GM19372 (cell line): Measurements from ENCODE around the gene MBLAC1.

Experiments
- ATAC-seq: cut with Tn5 transposase; IDR thresholded peaks from one replicate; pipeline ENCODE4 v1.9.1; 2021; ENCODE audit warnings: mild to moderate bottlenecking, low read depth, moderate library complexity; ENCODE audit not compliant: unreplicated experiment

MBLAC1 gene

GRCh38 chr7:100166970-100167911, 40.5 kb downstream of the MBLAC1 start:
- ATAC-seq: no peak

DNA sequence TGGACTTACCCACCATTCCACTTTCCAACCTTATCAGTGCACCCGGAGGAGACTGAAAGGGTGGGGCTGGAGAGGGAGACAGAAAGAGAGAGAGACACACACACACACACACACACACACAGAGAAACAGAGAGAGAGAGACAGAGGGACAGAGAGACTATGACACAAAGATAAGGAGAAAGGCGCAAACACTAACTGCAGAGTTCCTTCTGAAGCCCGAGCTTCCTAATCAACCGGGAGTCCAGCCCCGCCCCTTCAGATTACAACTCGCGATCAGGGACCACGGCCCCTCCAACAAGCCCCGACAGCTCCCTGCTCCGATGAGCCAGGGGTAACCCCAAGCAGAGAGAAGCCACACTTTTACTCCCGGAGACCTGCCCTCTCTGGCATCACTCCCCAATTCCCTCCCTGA, 41.2 kb downstream of the MBLAC1 start:
- no peak for ATAC-seq

GRCh38 chr7:100169147-100169850, 42.5 kb downstream of the MBLAC1 start:
- no peak for ATAC-seq

DNA sequence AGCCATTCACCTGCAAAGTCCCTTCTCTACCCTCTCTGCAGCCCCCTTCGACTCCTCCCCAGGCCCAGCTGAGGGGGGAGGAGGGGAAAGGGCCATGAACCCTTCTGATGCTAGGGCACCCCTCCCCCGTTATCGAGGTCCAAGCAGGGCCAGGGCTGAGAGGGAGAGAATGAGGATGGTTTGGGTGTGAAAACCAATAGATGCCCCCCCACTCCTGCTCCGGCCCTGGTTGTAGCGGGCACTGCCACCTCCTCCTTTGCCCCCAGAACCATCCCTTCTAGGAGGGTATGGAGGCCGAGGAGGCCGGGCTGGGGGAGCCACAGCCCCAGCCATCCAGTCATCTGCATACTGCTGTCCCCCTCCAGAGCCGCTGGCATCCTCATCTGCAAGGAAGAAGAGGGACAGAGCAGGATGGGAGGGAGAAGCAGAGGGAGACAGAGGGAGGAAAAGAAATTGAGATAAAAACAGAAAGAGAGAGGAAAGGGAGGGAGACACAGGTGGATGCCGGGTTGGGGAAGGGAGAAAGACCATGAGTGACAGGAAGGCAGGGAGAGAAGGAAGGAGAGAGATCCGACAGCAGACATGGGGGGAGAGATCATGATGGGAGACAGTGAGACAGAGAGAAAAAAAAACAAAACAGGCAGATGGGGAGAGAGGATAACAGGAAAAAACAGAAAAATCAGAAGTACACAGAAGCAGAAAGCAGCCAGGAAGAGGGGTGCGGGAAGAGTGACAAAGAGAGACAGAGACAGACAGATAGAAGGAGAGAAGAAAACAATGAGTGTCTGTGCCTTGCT, 43.5 kb downstream of the MBLAC1 start:
- no peak for ATAC-seq

DNA sequence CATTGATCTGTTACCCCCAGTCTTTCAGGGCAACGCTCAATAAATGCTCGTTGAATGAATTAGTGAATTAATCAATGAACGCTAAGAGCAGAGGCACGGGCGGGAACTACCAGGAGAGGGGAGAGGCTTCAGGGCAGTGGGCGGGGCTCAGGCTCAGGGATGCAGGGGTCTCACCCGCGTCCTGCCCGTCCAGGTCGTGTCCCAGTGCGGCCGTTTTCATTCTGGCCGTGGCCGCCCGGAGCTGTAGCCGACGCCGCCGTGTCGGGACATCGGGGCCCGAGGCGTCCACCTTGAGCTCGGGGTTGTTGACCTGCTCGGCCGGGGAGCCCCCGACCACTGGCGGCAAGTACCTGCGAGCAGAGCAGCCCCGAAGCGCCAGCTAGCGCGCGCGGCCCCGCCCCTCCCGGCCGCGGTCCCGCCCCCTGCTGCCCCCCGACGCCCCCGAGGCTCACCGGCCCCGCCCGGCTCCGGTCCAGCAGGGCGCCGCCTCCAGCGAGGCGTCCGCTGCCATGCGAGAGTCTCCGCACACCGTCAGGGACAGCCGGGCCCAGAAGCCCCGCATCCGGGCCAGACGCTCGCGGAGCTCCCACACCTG, 44.4 kb downstream of the MBLAC1 start:
- no peak for ATAC-seq

- ATAC-seq: no peak
Observed at GRCh38 chr7:100171840-100172239, 45.1 kb downstream of the MBLAC1 start.

DNA sequence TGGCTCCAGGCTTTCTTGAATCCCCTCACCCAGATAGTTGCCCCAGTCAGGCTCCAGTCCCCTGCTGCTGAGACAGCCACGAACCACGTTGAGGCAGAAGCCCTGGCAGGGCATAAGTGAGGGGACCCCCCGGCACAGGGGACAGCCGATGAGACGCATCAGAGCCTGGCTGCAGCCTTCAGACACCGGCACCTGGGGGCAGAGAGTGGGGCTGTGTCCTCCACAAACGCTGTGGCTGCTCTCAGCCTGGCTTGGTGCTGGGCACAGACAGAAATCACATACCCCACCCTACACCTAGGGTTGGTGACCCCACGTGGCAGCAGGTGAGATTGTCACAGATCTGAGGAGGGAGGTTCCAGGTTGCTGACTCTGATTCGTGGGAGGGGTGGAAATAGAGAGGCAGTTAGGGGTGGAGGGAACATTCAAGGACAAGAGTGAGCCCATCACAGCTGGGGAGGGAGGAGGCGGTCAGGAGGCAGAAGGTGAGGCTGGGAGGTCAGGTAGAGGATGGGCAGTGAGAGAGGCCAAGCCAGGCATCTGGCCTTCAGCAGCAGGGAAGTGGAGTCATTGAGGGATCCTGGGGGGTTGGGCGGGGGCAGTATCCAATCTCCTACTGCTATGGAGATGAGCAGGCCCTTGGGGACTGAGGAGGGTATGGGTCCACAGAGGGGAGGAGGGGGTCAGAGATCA, 47.2 kb downstream of the MBLAC1 start:
- no peak for ATAC-seq

DNA sequence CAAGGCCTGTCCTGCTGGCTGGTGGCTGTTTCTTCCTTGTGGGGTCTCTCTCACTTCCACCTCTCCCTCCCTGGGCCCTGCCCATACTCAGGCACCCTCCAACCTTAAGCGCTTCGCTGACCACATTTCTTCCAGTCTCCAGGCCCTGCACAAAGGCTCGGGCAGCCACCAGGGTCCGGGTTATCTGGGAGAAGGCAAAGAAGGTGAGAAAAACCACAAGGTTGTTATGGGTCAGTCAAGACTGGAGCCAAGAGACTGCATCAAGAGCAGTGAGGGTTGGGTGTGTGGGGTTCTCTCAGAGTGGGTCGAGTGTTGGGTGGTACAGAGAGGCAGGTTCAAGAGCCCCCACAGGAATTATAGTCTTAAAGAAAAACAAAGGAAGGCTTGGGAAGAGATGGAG, 47.8 kb downstream of the MBLAC1 start:
- ATAC-seq: no peak

DNA sequence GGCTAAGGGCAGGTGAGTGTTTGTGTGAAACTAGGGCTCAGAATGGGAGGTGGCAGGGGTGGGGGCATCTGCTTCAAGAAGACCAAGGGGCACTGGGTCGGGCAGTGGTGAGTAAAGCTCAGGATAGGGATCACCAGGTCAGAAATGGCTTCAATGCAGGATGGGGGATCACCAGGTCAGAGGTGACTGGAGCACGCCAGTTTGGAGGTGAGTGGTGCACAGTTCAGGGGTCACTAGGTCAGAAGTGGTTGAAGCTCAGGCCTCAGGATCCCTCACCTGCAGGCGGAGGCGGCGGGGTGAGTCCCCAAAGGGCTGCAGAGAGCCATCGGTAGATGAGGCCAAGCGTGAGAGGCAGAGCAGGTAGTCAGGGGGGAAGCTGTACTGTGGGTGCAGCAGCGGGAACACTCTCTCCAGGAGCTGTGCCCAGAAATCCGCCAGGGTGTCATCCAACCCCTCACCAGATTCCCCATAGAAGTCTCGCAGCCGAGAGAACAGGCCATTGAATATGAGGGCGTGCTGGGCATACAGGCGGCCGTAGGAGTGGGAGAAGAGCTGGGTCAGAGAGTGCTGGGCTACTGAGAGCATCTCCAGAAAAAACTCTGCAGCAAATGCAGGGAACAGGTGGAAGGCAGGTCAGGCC, 48.6 kb downstream of the MBLAC1 start:
- ATAC-seq: no peak

GRCh38 chr7:100176096-100177044, 49.6 kb downstream of the MBLAC1 start:
- ATAC-seq: no peak

DNA sequence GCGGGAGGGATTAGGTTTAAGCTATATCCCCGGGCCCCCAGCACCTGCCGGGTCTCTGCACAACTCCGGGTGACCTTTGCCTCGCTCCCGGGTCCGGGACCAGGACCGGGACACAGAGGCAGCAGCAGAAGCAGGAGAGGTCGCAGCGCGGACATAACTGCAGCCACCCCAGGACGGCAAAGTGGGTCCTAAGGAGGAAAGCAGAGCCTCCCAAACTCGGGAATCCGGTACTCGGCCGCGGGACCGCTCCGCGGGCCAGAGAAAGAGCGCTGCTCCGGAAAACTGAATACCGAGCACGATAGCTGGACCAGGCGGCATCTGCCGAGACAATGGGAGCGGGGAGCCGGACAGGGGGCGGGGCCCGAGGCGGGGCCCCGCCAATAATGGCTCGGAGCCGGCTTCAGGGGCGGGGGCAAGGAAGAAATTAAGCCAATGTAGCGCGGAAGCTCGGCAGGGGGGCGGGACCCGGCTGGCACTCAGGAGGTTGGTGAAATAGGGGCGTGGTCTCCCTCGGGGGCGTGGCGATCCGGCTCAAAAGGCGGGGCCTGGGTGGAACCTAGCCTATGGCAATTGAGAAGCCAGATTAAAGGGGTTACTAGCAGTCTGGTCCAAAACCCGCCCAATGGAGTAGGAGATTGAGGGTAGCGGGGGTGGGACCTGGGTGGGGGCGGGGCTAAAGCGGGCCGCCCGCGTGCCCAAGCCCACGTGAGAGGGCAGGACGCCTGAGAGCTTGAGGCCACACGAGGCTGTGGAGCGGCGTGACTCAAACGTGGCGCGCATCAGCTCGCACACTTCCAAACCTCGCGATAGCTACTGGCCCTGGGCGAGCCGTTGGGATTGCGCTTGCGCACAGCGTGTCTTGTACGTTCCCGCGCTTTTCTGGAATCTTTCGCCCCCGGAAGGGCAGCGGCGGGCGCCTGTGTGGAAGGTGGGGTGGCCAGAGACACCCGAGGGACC, 50.6 kb downstream of the MBLAC1 start, which contains the start of the genes GPC2 and STAG3:
GPC2 (minus strand) TSS at position 337 of the 957 bp plus-strand sequence; CDS start at position 155, 182 bp downstream.
STAG3 (plus strand) TSS at position 874 of the 957 bp plus-strand sequence. CDS start 2,639 bp downstream, outside the sequence.
- peak; percentile 90 for ATAC-seq
